Common myeloid progenitor, CD34-positive (primary cell): ENCODE data around the gene SERPINA5.

Source experiments
- CTCF ChIA-PET: fragments of 350-600 bp; sonication (Branson Sonifier 250); formaldehyde crosslinking; loops from one replicate; lab custom pipeline; 2021; ENCODE audit warnings: antibody characterized with exemption; lab: Charles Lee
- POLR2A ChIA-PET: fragments of 350-600 bp; sonication (Branson Sonifier 250); formaldehyde crosslinking; loops from one replicate; lab custom pipeline; 2021; ENCODE audit warnings: antibody characterized with exemption; lab: Charles Lee
- DNase-seq, 3 donors: peaks; one replicate each; pipeline versions ENCODE4 v3.0.0 to v3.0.0-alpha.2; 2013
- H3K27ac ChIP-seq, 2 experiments: 1 replicate in 1 of 2; 2 replicates in 1 of 2; pipeline ENCODE4 v1.7.0; 2013; ENCODE audit warnings: inconsistent platforms in 2 of 2, low read length in 2 of 2, mild to moderate bottlenecking in 2 of 2, low read depth in 1 of 2, moderate library complexity in 1 of 2; ENCODE audit not compliant: severe bottlenecking in 2 of 2, insufficient read depth in 1 of 2, poor library complexity in 1 of 2
- H3K27me3 ChIP-seq, 5 experiments: replicated peaks in 2 of 5; 1 replicate in 3 of 5; 2 replicates in 2 of 5; pipeline versions ENCODE4 v1.6.1 to v1.7.0; 2013; ENCODE audit warnings: low read length in 4 of 5, mild to moderate bottlenecking in 2 of 5, moderate library complexity in 2 of 5, inconsistent platforms in 1 of 5; ENCODE audit not compliant: insufficient read depth in 5 of 5, control insufficient read depth in 4 of 5
- H3K36me3 ChIP-seq, 4 experiments: 1 replicate in 2 of 4; 2 replicates in 2 of 4; pipeline versions ENCODE4 v1.6.1 to v1.7.0; 2013; ENCODE audit warnings: low read length in 3 of 4, control low read depth in 1 of 4, mild to moderate bottlenecking in 1 of 4; ENCODE audit not compliant: control insufficient read depth in 4 of 4, insufficient read depth in 4 of 4
- H3K4me1 ChIP-seq, 4 experiments: 1 replicate in 3 of 4; 2 replicates in 1 of 4; pipeline versions ENCODE4 v1.6.1 to v1.7.1; 2013; ENCODE audit warnings: low read length in 3 of 4, mild to moderate bottlenecking in 3 of 4, control low read depth in 1 of 4, inconsistent platforms in 1 of 4, moderate library complexity in 1 of 4; ENCODE audit not compliant: control insufficient read depth in 4 of 4, insufficient read depth in 4 of 4; ENCODE audit errors: control extremely low read depth in 1 of 4
- H3K4me3 ChIP-seq, 7 experiments: 1 replicate in 4 of 7; 2 replicates in 3 of 7; pipeline versions ENCODE4 v1.5.1 to v1.7.0; 2013; ENCODE audit warnings: mild to moderate bottlenecking in 7 of 7, low read length in 6 of 7, moderate library complexity in 6 of 7, inconsistent platforms in 2 of 7, low read depth in 2 of 7, control low read depth in 1 of 7; ENCODE audit not compliant: insufficient read depth in 4 of 7, control insufficient read depth in 1 of 7; ENCODE audit errors: extremely low read depth in 1 of 7
- H3K9me3 ChIP-seq, 5 experiments: 1 replicate in 4 of 5; 2 replicates in 1 of 5; pipeline versions ENCODE4 v1.6.1 to v1.7.1; 2013; ENCODE audit warnings: low read length in 4 of 5, mild to moderate bottlenecking in 2 of 5, inconsistent platforms in 1 of 5, low read depth in 1 of 5, moderate library complexity in 1 of 5; ENCODE audit not compliant: control insufficient read depth in 4 of 5, insufficient read depth in 2 of 5; ENCODE audit errors: control extremely low read depth in 1 of 5
- WGBS: methylation state at CpG from one replicate; pipeline ENCODE4 v1.1.5; 2013; ENCODE audit not compliant: insufficient coverage; 5-methylcytosine and 5-hydroxymethylcytosine counted together

Gene SERPINA5

DNA sequence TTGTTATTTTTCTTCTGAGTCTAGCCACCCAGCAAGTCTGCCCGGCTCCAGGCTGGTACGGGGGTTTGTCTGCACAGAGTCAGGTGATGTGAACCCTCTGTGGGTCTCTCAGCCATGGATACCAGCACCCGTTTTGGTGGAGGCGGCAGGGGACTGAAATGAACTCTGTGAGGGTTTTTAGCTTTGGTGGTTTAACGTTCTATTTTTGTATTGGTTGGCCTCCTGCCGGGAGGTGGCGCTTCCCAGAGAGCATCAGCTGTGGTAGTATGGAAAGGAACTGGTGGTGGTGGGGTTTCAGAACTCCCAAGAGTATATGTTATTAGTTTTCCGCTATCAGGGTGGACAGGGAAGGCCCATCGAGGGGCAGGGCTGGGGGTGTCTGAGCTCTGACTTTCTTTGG, 25.2 kb upstream of the SERPINA5 start:
- ChIA-PET POLR2A (interaction anchor here (0.7 kb wide), 1 partner anchor 1281 kb away, joined by 3 read pairs; no protein-coding TSS in a partner anchor), CTCF (no interaction called here)
- Histone ChIP-seq H3K36me3 (no peaks in the 10 kb centered on the region), H3K27me3 (peaks cover 0 to 3% (median 2%) of the 10 kb centered on the region in 5 experiments), H3K9me3 (peaks cover 0 to 4% (median 2%) of the 10 kb centered on the region in 5 experiments), H3K4me1 (no peaks in the 10 kb centered on the region), H3K27ac (no peak overlapping the region), H3K4me3 (no peak overlapping the region)
- DNase-seq: no peak
- WGBS: 89% methylated on average over 8 of the region's 9 CpGs

DNA sequence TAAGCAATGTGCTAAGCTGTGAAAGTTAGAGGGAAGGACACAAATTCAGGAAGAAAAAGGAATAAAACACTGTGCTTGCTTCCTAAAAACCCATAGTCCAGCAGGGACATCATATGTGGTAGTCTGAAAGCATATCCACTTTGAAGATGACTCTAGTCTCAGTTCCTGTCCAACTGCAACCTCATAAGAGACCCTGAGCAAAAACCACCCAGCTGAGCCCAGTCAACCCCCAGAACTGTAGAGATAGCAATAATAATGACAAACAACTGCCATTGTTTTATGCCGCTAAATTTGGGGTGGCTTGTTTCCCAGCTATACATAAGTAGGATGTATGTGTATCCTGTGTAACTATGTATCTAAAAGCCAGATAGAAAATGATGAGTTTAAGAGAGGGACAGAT, 23.9 kb upstream of the SERPINA5 start:
- ChIA-PET POLR2A (no interaction called here), CTCF (interaction anchor here (1.0 kb wide), 1 partner anchor 16 kb away, joined by 5 read pairs; no protein-coding TSS in a partner anchor)
- DNase-seq: no peak
- Histone ChIP-seq H3K4me3 (no peak overlapping the region), H3K9me3 (peaks cover 0 to 4% (median 2%) of the 10 kb centered on the region in 5 experiments), H3K36me3 (no peaks in the 10 kb centered on the region), H3K27me3 (peaks cover 0 to 3% (median 0%) of the 10 kb centered on the region in 5 experiments), H3K4me1 (no peaks in the 10 kb centered on the region), H3K27ac (no peak overlapping the region)
- no CpG with 5 or more reads among the region's 1 CpG for WGBS

- 75% methylated on average over 2 of the region's 2 CpGs for WGBS
- peaks cover 0 to 4% (median 2%) of the 10 kb centered on the region in 5 experiments for H3K9me3 ChIP-seq
- no peak overlapping the region for H3K4me3 ChIP-seq
- POLR2A ChIA-PET: no interaction called here
- CTCF ChIA-PET: no interaction called here
- no peaks in the 10 kb centered on the region for H3K4me1 ChIP-seq
- H3K27ac ChIP-seq: no peak overlapping the region
- H3K36me3 ChIP-seq: no peaks in the 10 kb centered on the region
- H3K27me3 ChIP-seq: peaks cover 0 to 2% (median 0%) of the 10 kb centered on the region in 5 experiments
- no peak for DNase-seq
These were observed 22.4 kb upstream of the SERPINA5 start for GRCh38 chr14:94558842-94559241.

- H3K27ac ChIP-seq: no peak overlapping the region
- no peaks in the 10 kb centered on the region for H3K4me1 ChIP-seq
- 94% methylated on average over 9 of the region's 9 CpGs for WGBS
- H3K27me3 ChIP-seq: peaks cover 0 to 2% (median 0%) of the 10 kb centered on the region in 5 experiments
- ChIA-PET CTCF (interaction anchor here (2.3 to 2.5 kb wide), 2 partner anchors 9 to 11 kb away, joined by 5 to 9 read pairs; no protein-coding TSS in a partner anchor), POLR2A (no interaction called here)
- DNase-seq: no peak
- H3K9me3 ChIP-seq: peaks cover 0 to 2% (median 0%) of the 10 kb centered on the region in 5 experiments
- no peaks in the 10 kb centered on the region for H3K36me3 ChIP-seq
- no peak overlapping the region for H3K4me3 ChIP-seq
These were observed 21.5 kb upstream of the SERPINA5 start for GRCh38 chr14:94559638-94560290.

DNA sequence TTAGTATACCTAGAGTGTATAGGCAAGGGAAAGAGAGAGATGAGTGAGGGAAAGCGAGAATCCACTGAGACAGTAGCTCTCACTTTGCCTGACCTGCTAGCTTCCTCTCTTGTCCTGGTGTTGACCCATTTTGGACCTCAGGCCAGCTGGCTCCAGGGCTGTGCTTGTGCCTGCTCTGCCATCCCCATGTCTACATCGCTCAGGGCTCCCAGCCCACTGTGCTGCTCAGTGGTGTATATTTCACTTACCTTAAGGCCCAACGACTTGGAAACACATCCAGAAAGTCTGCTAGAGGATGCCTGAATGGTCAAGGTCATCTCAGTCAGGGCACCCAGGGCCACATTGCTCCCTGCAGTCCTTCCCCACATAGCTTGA, 20.9 kb upstream of the SERPINA5 start:
- DNase-seq: no peak
- Histone ChIP-seq H3K9me3 (peaks cover 0 to 2% (median 0%) of the 10 kb centered on the region in 5 experiments), H3K4me3 (no peak overlapping the region), H3K4me1 (no peaks in the 10 kb centered on the region), H3K36me3 (no peaks in the 10 kb centered on the region), H3K27ac (no peak overlapping the region), H3K27me3 (peaks cover 0 to 2% (median 0%) of the 10 kb centered on the region in 5 experiments)
- POLR2A ChIA-PET: no interaction called here
- WGBS: 82% methylated on average over 3 of the region's 3 CpGs
- CTCF ChIA-PET: interaction anchor here (2.3 to 2.5 kb wide), 2 partner anchors 9 to 11 kb away, joined by 5 to 9 read pairs; no protein-coding TSS in a partner anchor

- Histone ChIP-seq H3K36me3 (no peaks in the 10 kb centered on the region), H3K4me3 (no peak within 1 kb of the TSS), H3K27ac (no peak within 1 kb of the TSS), H3K27me3 (peaks cover 0 to 2% (median 0%) of the 10 kb centered on the region in 5 experiments), H3K9me3 (peaks cover 0 to 2% (median 0%) of the 10 kb centered on the region in 5 experiments), H3K4me1 (no peaks in the 10 kb centered on the region)
- CTCF ChIA-PET: interaction anchor here (1.2 to 2.5 kb wide), 3 partner anchors 10 to 12 kb away, joined by 4 to 9 read pairs (median 5); no protein-coding TSS in a partner anchor
- DNase-seq: no peak
- POLR2A ChIA-PET: no interaction called here
- 88% methylated on average over 5 of the region's 11 CpGs for WGBS
These were observed 20.2 kb upstream of the SERPINA5 start, which contains the start of gene SERPINA4 for GRCh38 chr14:94560751-94561655. Gene SERPINA4 (plus strand): TSS chr14:94561442. CDS start chr14:94563483, 2,041 bp downstream.
